ENCODE measurements around the gene TBC1D23.

DNA sequence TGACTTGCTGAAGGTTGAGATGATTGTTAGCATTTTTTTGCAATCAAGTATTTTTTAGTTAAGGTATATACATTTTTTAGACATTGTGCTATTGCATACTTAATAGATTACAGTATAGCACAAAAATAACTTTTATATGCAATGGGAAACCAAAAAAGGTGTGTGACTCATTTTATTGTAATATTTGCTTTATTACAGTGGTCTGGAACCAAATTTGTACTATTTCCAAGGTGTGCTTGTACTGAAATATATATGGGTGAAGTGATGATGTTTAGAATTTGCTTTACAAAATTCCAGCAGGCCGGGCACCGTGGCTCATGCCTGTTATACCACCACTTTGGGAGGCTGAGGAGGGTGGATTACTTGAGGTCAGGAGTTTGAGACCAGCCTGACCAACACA, 29.1 kb upstream of the TBC1D23 start:
- TF ChIP-seq, protein P1, sequence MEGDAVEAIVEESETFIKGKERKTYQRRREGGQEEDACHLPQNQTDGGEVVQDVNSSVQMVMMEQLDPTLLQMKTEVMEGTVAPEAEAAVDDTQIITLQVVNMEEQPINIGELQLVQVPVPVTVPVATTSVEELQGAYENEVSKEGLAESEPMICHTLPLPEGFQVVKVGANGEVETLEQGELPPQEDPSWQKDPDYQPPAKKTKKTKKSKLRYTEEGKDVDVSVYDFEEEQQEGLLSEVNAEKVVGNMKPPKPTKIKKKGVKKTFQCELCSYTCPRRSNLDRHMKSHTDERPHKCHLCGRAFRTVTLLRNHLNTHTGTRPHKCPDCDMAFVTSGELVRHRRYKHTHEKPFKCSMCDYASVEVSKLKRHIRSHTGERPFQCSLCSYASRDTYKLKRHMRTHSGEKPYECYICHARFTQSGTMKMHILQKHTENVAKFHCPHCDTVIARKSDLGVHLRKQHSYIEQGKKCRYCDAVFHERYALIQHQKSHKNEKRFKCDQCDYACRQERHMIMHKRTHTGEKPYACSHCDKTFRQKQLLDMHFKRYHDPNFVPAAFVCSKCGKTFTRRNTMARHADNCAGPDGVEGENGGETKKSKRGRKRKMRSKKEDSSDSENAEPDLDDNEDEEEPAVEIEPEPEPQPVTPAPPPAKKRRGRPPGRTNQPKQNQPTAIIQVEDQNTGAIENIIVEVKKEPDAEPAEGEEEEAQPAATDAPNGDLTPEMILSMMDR (conservative IDR thresholded peaks at IDR 0.05; ENCODE audit: low read length), result no peak
- TF ChIP-seq EZH2phosphoT487 (IDR thresholded peaks at IDR 0.05; ENCODE audit: borderline replicate concordance), result no peak
